Right renal pelvis (tissue), 4 donors: Measurements from ENCODE around the gene KIR3DL1. TPM values are rescaled to one million over a fixed set of nuclear protein-coding genes. Genes with fewer than 3 reads are reported as not detected.
"Not testable (repeated sequence)": the region's sequence is repeated elsewhere in the genome, so short reads cannot be mapped to it uniquely, and the experiment has no call there.

Source experiments
- DNase-seq, 4 donors: peaks; one replicate each; pipeline ENCODE4 v3.0.0-alpha.2; 2013; ENCODE audit warnings: low read depth in 4 of 4, low spot score in 3 of 4, missing footprints in 1 of 4
- polyA plus RNA-seq, 4 donors: library from polyadenylated mRNA; unstranded; fragments of 120-200 nt; gene quantifications; one replicate each; pipeline ENCODE4 v1.2.1, GENCODE V29; 2013; ENCODE audit not compliant: insufficient read length in 4 of 4

KIR3DL1 gene
- polyA plus RNA-seq, 4 donors, result not detected

GRCh38 chr19:54806516-54806838 lies 9.8 kb upstream of the KIR3DL1 start:
- DNase-seq, result no peak

- DNase-seq, result not testable (repeated sequence)
Measured at GRCh38 chr19:54814571-54814970, 1.7 kb upstream of the KIR3DL1 start.

GRCh38 chr19:54817670-54818536 lies 1.6 kb downstream of the KIR3DL1 start:
- DNase-seq, result no peak

- DNase-seq, result not testable (repeated sequence)
Measured at GRCh38 chr19:54824416-54824815, 8.1 kb downstream of the KIR3DL1 start.

- not testable (repeated sequence) for DNase-seq
Measured at GRCh38 chr19:54825326-54825725, 9.1 kb downstream of the KIR3DL1 start.

DNA sequence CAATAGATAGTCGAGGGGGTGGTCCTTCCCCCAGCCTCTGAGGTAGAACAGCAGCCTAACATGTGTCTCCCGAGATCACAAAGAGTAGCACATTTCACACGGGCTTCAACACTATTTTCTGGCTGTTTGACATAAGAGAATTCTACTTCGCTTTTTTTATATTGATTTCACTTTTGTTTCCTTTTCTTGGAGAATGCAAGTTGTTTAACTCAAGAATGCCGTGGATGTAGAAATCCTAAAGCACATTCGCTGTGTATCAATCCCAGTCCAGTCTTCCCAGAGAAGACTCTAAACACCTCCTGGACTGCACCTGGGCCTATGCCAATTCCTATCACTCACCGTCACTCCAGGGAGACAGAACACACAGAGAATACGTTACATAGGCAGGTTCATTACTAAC lies 11.8 kb downstream of the KIR3DL1 start:
- not testable (repeated sequence) for DNase-seq

- not testable (repeated sequence) for DNase-seq
Measured at GRCh38 chr19:54832496-54832895, 16.2 kb downstream of the KIR3DL1 start, which contains the start of gene KIR2DS4. Gene KIR2DS4 (plus strand): TSS chr19:54832676.

GRCh38 chr19:54835126-54835525 lies 18.9 kb downstream of the KIR3DL1 start:
- not testable (repeated sequence) for DNase-seq

DNA sequence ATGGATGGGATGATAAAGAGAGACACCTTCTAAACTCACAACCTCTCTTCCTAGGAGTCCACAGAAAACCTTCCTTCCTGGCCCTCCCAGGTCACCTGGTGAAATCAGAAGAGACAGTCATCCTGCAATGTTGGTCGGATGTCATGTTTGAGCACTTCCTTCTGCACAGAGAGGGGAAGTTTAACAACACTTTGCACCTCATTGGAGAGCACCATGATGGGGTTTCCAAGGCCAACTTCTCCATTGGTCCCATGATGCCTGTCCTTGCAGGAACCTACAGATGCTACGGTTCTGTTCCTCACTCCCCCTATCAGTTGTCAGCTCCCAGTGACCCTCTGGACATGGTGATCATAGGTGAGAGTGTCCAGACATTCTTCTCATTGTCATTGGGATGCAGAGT lies 21.3 kb downstream of the KIR3DL1 start:
- not testable (repeated sequence) for DNase-seq

- not testable (repeated sequence) for DNase-seq
Measured at GRCh38 chr19:54843171-54843570, 26.9 kb downstream of the KIR3DL1 start.

GRCh38 chr19:54850061-54850640 lies 33.9 kb downstream of the KIR3DL1 start, which contains the start of gene KIR3DL2:
Gene KIR3DL2 (plus strand): TSS chr19:54850443. CDS start chr19:54850476, 33 bp downstream.
- not testable (repeated sequence) for DNase-seq

DNA sequence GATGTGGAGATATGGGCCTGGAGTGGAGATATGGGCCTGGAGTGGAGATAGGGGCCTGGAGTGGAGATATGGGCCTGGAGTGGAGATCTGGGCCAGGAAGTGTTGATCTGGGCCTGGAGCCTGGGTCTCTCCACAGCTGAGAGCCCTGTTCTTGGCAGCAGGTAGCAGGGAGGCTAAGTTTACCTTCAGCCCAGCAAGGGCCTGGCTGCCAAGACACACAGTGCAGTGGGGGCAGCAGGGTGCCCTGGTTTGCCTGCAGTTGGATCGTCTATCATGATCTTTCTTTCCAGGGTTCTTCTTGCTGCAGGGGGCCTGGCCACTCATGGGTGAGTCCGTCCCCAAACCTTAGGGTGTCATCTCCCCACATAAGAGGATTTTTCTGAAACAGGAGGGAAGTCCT lies 34.7 kb downstream of the KIR3DL1 start:
- no peak for DNase-seq

DNA sequence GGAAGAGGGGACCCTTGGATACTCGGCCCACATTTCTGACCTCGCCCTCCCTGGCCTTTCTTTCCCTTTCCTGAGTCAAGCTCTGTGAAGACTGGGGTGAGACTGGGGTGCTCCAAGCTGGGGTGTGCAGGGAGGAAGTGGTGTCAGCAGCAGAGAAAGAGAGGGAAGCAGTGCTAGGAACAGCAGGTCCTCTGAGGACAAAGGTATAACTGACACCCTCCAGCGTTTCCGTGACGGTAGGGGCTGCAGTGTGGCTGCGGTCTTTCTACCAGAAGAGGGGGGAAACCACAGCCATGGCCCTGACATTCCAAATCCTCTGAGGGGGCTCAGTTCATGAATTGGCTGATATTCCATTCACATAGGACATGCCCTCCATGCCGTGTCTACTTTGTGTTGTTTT lies 35.1 kb downstream of the KIR3DL1 start:
- DNase-seq, result no peak

GRCh38 chr19:54855241-54855640 lies 39.0 kb downstream of the KIR3DL1 start:
- DNase-seq, result not testable (repeated sequence)

DNA sequence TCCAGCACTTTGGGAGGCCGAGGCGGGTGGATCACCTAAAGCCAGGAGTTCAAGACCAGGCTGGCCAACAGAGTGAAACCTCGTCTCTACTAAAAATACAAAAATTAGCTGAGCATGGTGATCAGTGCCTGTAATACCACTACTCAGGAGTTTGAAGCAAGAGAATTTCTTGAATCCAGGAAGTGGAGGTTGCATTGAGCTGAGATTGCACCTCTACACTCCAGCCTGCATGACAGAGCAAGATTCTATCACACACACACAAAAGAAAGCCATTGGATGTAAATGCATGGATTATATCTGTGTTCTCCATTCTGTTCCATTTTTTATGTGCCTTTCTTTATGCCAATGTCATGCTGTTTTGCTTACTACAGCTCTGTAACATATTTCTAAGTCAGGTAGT lies 42.2 kb downstream of the KIR3DL1 start:
- not testable (repeated sequence) for DNase-seq

GRCh38 chr19:54859421-54859820 lies 43.2 kb downstream of the KIR3DL1 start:
- DNase-seq, result not testable (repeated sequence)

DNA sequence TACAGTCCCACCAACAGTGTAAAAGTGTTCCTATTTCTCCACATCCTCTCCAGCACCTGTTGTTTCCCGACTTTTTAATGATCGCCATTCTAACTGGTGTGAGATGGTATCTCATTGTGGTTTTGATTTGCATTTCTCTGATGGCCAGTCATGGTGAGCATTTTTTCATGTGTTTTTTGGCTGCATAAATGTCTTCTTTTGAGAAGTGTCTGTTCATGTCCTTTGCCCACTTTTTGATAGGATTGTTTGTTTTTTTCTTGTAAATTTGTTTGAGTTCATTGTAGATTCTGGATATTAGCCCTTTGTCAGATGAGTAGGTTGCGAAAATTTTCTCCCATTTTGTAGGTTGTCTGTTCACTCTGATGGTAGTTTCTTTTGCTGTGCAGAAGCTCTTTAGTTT lies 47.2 kb downstream of the KIR3DL1 start:
- not testable (repeated sequence) for DNase-seq

GRCh38 chr19:54871696-54872095 lies 55.4 kb downstream of the KIR3DL1 start:
- no peak for DNase-seq

- DNase-seq, result no peak
Measured at GRCh38 chr19:54873990-54874389, 57.7 kb downstream of the KIR3DL1 start, which contains the start of gene FCAR. Gene FCAR (plus strand): TSS chr19:54874235. CDS start chr19:54874290, 55 bp downstream.

- DNase-seq, result no peak
Measured at GRCh38 chr19:54875506-54875905, 59.2 kb downstream of the KIR3DL1 start.

- no peak for DNase-seq
Measured at GRCh38 chr19:54877471-54877870, 61.2 kb downstream of the KIR3DL1 start.
